Ovary (tissue), 9 donors: Measurements from ENCODE around the gene FOLR2. TPM values are rescaled to one million over a fixed set of nuclear protein-coding genes. Genes with fewer than 3 reads are reported as not detected.
A peak's percentile ranks its signal among the peaks of the same experiment; 100 is the strongest.

Source experiments
- DNase-seq, 5 donors: peaks; one replicate each; pipeline ENCODE4 v3.0.0-alpha.2; 2019 to 2020
- H3K27ac ChIP-seq, 2 donors: fragments of 200-600 bp; one replicate each; pipeline versions ENCODE4 v1.5.1 to v1.8.0; 2019 to 2022
- H3K27me3 ChIP-seq: fragments of 200-600 bp; one replicate; pipeline ENCODE4 v1.8.0; 2022
- H3K36me3 ChIP-seq: fragments of 200-600 bp; sonication (generic); one replicate; pipeline ENCODE4 v1.5.1; 2019
- H3K4me1 ChIP-seq: one replicate; pipeline ENCODE4 v1.8.1; 2013; ENCODE audit warnings: mild to moderate bottlenecking, moderate library complexity; ENCODE audit not compliant: insufficient read depth
- H3K4me3 ChIP-seq: fragments of 200-600 bp; sonication (generic); one replicate; pipeline ENCODE4 v1.5.1; 2017
- H3K9me3 ChIP-seq, 2 donors: fragments of 200-600 bp in 1 of 2; sonication (generic) in 1 of 2; one replicate each; pipeline versions ENCODE4 v1.5.1 to v1.8.1; 2013 to 2019; ENCODE audit warnings: mild to moderate bottlenecking in 1 of 2, moderate library complexity in 1 of 2
- EP300 ChIP-seq: sonication (generic); formaldehyde crosslinking; IDR thresholded peaks from one replicate; pipeline ENCODE4 v1.6.1; 2017; ENCODE audit warnings: antibody characterized with exemption
- POLR2A ChIP-seq: fragments of 450-650 bp; IDR thresholded peaks from one replicate; pipeline ENCODE4 v1.6.1; 2017; ENCODE audit warnings: antibody characterized with exemption, mild to moderate bottlenecking, moderate library complexity
- WGBS, 3 donors: extraction: QIAGEN DNeasy Blood & Tissue Kit in 1 of 3; methylation state at CpG; one replicate each; pipeline versions ENCODE4 v1.1.5 to v1.1.7; 2013 to 2017; 5-methylcytosine and 5-hydroxymethylcytosine counted together
- intact Hi-C, 4 donors: fragments of 100-400 bp; cut with DNase I; formaldehyde crosslinking; loops; one replicate each; pipeline versions ENCODE4 v1.11.0 to v1.15.1; 2022 to 2023
- polyA plus RNA-seq, 2 donors: library from polyadenylated mRNA; stranded (reverse); fragments of 200-250 nt in 1 of 2; fragments of 350-450 nt in 1 of 2; fragmentation: Illumina TruSeq in 1 of 2; extraction: RNeasy Lipid Tissue Mini Kit (QIAGEN cat#74804) in 1 of 2; gene quantifications; one replicate each; pipeline ENCODE4 v1.2.3, GENCODE V29; 2013 to 2014
- total RNA-seq, 7 donors: library from RNA; depleted of rRNA in 2 of 7; stranded (reverse); fragments of >200 nt in 2 of 7; fragmentation: NEBNext Ultra II Directional in 3 of 7; extraction: Animal tissue kit (Norgen Biotek cat#: 25700) in 3 of 7; gene quantifications; one replicate each; pipeline versions ENCODE4 v1.1.0 to v1.2.4, GENCODE V29; 2016 to 2023
- TF ChIP-seq, protein P1 (sequence below), 3 donors: fragments of 450-650 bp in 2 of 3; fragments of 200-600 bp in 1 of 3; IDR thresholded peaks; one replicate each; pipeline versions ENCODE4 v1.5.1 to v1.8.0; 2016 to 2022; ENCODE audit warnings: antibody characterized with exemption in 3 of 3, mild to moderate bottlenecking in 1 of 3
- donor health status: DM: no; HTN: no; CAD: no; lungs with moderate emphysema.
- donor health status: DM: no; HTN: no; CAD: no.
- donor health status: Bipolar disorder and iron deficiency.
- donor health status: DM: yes; HTN: yes; CAD: no.
- donor health status: DM: no; HTN: no; CAD: no.
- donor health status: DM: yes; HTN: yes; CAD: no.

Gene FOLR2
- total and polyA plus RNA-seq, 9 donors: 2.4 to 45.7 (median 10.1) TPM

DNA sequence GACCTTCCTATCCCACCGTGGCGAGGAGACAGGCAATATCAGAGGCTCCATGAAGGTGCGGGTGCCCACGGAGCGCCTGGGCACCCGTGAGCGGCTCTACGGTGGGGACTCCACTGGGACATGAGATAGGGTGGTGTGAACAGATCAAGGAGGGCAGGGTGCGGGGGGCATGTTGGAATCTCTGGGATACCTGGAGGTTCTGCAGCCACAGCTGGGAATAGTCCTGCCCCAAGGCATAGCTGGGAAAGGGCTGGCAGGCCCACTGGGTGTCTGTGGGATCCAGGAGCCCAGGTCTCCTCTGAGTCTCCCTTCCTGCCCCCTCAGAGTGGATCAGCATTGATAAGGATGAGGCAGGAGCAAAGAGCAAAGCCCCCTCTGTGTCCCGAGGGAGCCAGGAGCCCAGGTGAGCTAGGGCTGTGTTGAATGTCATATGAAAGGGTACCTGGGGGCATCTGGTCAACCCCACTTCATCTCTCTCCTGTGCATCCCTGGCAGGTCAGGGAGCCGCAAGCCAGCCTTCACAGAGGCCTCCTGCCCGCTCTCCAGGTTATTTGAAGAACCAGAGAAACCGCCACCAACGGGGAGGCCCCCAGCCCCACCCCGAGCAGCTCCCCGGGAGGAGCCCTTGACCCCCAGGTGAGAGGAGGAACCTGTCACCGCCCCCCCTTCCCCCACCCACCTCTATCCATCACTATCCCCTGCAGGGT lies 18.9 kb downstream of the FOLR2 start:
- Histone ChIP-seq H3K9me3 (no peaks in the 10 kb centered on the region), H3K36me3 (no peaks in the 10 kb centered on the region), H3K27me3 (no peaks in the 10 kb centered on the region), H3K4me3 (no peak overlapping the region), H3K4me1 (peaks cover 7% of the 10 kb centered on the region), H3K27ac (no peak overlapping the region)
- intact Hi-C loops: no loop called here
- DNase-seq: no peak
- TF ChIP-seq, protein P1, sequence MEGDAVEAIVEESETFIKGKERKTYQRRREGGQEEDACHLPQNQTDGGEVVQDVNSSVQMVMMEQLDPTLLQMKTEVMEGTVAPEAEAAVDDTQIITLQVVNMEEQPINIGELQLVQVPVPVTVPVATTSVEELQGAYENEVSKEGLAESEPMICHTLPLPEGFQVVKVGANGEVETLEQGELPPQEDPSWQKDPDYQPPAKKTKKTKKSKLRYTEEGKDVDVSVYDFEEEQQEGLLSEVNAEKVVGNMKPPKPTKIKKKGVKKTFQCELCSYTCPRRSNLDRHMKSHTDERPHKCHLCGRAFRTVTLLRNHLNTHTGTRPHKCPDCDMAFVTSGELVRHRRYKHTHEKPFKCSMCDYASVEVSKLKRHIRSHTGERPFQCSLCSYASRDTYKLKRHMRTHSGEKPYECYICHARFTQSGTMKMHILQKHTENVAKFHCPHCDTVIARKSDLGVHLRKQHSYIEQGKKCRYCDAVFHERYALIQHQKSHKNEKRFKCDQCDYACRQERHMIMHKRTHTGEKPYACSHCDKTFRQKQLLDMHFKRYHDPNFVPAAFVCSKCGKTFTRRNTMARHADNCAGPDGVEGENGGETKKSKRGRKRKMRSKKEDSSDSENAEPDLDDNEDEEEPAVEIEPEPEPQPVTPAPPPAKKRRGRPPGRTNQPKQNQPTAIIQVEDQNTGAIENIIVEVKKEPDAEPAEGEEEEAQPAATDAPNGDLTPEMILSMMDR (IDR thresholded peaks at IDR 0.05): no peak
- no peak for TF ChIP-seq POLR2A
- TF ChIP-seq EP300: no peak
- WGBS, 3 donors: 77 to 89% (median 81%) methylated on average over 15 to 17 of the region's 17 CpGs

DNA sequence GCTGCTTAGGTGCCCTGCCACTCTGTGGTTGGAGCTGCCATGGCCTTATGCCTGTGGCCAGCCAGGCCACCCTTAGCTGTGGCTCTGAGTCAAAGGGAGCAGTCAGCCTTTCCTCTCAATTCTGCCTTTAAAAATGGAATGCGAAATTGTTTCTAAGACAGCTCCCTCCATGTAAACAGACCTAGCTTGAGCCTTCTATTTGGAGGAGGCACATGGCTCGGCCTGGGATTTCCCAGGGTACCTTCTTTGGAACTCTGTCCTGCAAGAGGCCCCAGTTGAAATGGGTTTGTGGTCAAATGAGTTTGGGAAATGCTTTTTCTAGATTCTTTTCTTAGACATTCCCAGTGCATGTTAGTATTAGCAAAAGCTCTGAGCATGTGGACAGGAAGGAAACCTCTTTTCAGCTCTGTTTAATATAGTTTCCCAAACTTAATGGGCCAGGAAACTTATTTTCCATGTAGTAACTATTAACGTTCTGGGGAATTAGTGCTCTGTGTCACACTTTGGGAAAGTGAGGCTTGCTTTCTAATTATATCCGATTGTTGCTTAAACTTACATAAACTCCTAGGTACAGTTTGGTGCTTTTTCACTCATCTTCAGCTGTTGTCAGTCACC lies 19.6 kb downstream of the FOLR2 start:
- Histone ChIP-seq H3K27me3 (no peaks in the 10 kb centered on the region), H3K9me3 (no peaks in the 10 kb centered on the region), H3K27ac (no peak overlapping the region), H3K36me3 (no peaks in the 10 kb centered on the region), H3K4me3 (no peak overlapping the region), H3K4me1 (peaks cover 11% of the 10 kb centered on the region)
- WGBS, 3 donors: 61 to 66% (median 64%) methylated on average over 4 of the region's 4 CpGs
- intact Hi-C loops: no loop called here
- no peak for DNase-seq
- TF ChIP-seq, protein P1 (IDR thresholded peaks at IDR 0.05): no peak
- TF ChIP-seq POLR2A (no peak), EP300 (no peak)

DNA sequence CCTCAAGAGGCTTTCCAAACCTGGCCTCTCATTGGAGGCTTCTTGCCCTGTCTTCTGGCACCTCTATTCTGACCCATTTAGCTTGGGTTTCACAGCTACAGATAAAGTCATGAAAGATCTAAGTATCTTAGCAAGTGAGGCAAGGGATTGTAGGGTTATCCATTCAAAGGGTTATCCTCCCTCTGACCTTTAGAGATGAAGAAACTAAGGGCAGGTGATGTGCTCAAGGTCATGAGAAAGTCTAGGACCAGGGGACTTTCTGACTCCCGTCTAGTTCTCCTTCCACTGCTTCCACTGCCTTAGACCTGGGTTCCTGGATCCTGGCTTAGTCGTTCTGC lies 20.1 kb downstream of the FOLR2 start:
- Histone ChIP-seq H3K9me3 (no peaks in the 10 kb centered on the region), H3K4me1 (peaks cover 11% of the 10 kb centered on the region), H3K27me3 (no peaks in the 10 kb centered on the region), H3K4me3 (no peak overlapping the region), H3K36me3 (no peaks in the 10 kb centered on the region), H3K27ac (no peak overlapping the region)
- intact Hi-C loops: no loop called here
- WGBS, 3 donors: 68 to 79% (median 75%) methylated on average over 2 of the region's 2 CpGs
- no peak for TF ChIP-seq POLR2A
- TF ChIP-seq, protein P1 (IDR thresholded peaks at IDR 0.05): no peak
- DNase-seq: no peak

DNA sequence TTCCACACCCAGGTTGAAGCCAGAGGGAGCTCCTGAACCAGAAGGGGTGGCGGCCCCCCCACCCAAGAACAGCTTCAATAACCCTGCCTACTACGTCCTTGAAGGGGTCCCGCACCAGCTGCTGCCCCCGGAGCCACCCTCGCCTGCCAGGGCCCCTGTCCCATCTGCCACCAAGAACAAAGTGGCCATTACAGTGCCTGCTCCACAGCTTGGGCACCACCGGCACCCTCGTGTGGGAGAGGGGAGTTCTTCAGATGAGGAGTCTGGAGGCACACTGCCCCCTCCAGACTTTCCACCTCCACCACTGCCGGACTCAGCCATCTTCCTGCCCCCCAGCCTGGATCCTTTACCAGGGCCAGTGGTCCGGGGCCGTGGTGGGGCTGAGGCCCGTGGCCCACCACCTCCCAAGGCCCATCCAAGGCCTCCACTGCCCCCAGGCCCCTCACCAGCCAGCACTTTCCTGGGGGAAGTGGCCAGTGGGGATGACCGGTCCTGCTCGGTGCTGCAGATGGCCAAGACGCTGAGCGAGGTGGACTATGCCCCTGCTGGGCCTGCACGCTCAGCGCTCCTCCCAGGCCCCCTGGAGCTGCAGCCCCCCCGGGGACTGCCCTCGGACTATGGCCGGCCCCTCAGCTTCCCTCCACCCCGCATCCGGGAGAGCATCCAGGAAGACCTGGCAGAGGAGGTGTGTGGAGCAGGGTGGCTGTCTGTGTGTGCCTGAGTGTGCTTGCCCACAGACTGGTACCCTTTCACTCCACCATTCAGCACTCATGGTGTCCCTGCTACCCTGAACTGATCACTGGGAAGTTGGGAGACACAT lies 20.7 kb downstream of the FOLR2 start:
- Histone ChIP-seq H3K27ac (no peak overlapping the region), H3K4me1 (peaks cover 11% of the 10 kb centered on the region)
- intact Hi-C loops: no loop called here

More for the DNA sequence above, 20.7 kb downstream of the FOLR2 start:
- Histone ChIP-seq H3K27me3 (no peaks in the 10 kb centered on the region), H3K4me3 (no peak overlapping the region), H3K9me3 (no peaks in the 10 kb centered on the region), H3K36me3 (no peaks in the 10 kb centered on the region)
- TF ChIP-seq POLR2A (no peak), EP300 (no peak)
- TF ChIP-seq, protein P1 (IDR thresholded peaks at IDR 0.05): no peak
- WGBS, 3 donors: 66 to 74% (median 67%) methylated on average over 13 to 22 of the region's 22 CpGs
- DNase-seq: peak in 2 of 5 donors; percentile 25 to 27
